ENCODE data around the gene BMPER.

The BMPER gene

GRCh38 chr7:33892945-33893344 lies 12.4 kb upstream of the BMPER start:
- no peak for DNase-seq

GRCh38 chr7:33893377-33893776 lies 12.0 kb upstream of the BMPER start:
- no peak for DNase-seq

- DNase-seq, result peak; percentile 53
Observed at GRCh38 chr7:33895025-33895804, 10.1 kb upstream of the BMPER start.

GRCh38 chr7:33900501-33900900 lies 4.8 kb upstream of the BMPER start:
- no peak for DNase-seq

GRCh38 chr7:33901199-33901598 lies 4.1 kb upstream of the BMPER start:
- no peak for DNase-seq

GRCh38 chr7:33901847-33902246 lies 3.5 kb upstream of the BMPER start:
- DNase-seq, result no peak

GRCh38 chr7:33902746-33903145 lies 2.6 kb upstream of the BMPER start:
- no peak for DNase-seq

GRCh38 chr7:33903791-33904680 lies 1.3 kb upstream of the BMPER start:
- DNase-seq, result no peak

- DNase-seq, result no peak
Observed at GRCh38 chr7:33904681-33905388, 504 bp upstream of the BMPER start.

GRCh38 chr7:33906697-33907096 lies 1.4 kb downstream of the BMPER start:
- DNase-seq, result no peak

GRCh38 chr7:33907625-33908024 lies 2.3 kb downstream of the BMPER start:
- no peak for DNase-seq

GRCh38 chr7:33909318-33909717 lies 4.0 kb downstream of the BMPER start:
- DNase-seq, result no peak

GRCh38 chr7:33909755-33910154 lies 4.4 kb downstream of the BMPER start:
- DNase-seq, result no peak

GRCh38 chr7:33910756-33911155 lies 5.4 kb downstream of the BMPER start:
- DNase-seq, result no peak

- no peak for DNase-seq
Observed at GRCh38 chr7:33916357-33917081, 11.2 kb downstream of the BMPER start.

- DNase-seq, result no peak
Observed at GRCh38 chr7:33917661-33918060, 12.3 kb downstream of the BMPER start.

- peak; percentile 34 for DNase-seq
Observed at GRCh38 chr7:33918438-33919143, 13.3 kb downstream of the BMPER start.

GRCh38 chr7:33919449-33919848 lies 14.1 kb downstream of the BMPER start:
- no peak for DNase-seq

GRCh38 chr7:33921216-33921938 lies 16.0 kb downstream of the BMPER start:
- no peak for DNase-seq

GRCh38 chr7:33922820-33923219 lies 17.5 kb downstream of the BMPER start:
- DNase-seq, result no peak
